Measurements from ENCODE around the gene HOXA7.
A peak's percentile ranks its signal among the peaks of the same experiment; 100 is the strongest.

Gene HOXA7

GRCh38 chr7:27161721-27162560 lies 5.5 kb upstream of the HOXA7 start:
- Histone ChIP-seq H3K9ac (ENCODE audit: insufficient read length, low read depth) (no peak overlapping the region), H3K36me3 (ENCODE audit: insufficient read depth, insufficient read length, low read length) (no peaks in the 10 kb centered on the region), H3K9me3 (ENCODE audit: insufficient read depth, low read length) (peaks cover 9% of the 10 kb centered on the region), H3K4me1 (ENCODE audit: insufficient read depth, insufficient read length) (peaks cover 16% of the 10 kb centered on the region), H3K4me3 (ENCODE audit: insufficient read length, low read depth) (no peak overlapping the region), H3K27me3 (ENCODE audit: insufficient read depth, insufficient read length) (peaks cover 100% of the 10 kb centered on the region)
- TF ChIP-seq YY1 (IDR thresholded peaks at IDR 0.05; ENCODE audit: insufficient read depth, insufficient read length) (no peak), SUZ12 (IDR thresholded peaks at IDR 0.05; ENCODE audit: extremely low read depth, insufficient read depth, insufficient read length) (no peak), ZNF274 (IDR thresholded peaks at IDR 0.05; ENCODE audit: low read depth, low read length) (no peak)
- DNase-seq (ENCODE audit: low read depth, low spot score), result no peak

DNA sequence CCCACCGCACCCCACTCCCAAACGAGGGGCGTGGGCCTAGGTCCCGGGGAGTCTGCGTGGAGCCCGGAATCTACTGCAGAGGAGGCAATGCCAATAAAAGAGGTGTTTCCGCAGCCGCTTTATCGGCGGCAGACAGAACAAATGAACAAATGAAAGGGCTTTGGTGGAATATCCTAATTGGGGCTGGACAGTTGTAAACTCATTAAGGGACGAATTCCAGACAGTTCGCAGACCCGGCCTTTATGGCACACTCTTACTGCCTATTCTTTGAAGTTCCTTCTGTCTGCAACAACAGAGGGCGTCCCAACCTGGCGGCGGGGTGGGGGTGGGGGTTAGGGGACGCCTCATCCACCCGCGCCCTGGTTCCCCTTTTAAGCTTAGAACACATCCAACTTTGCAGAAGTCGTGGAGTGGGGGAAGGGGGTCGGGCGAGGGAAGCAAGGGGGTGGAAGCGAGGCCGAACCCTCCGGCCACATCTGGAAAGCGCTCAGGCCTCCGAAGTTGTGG lies 4.8 kb upstream of the HOXA7 start:
- peak overlapping the region; percentile 58 for H3K4me3 ChIP-seq (ENCODE audit: insufficient read length, low read depth)
- no peaks in the 10 kb centered on the region for H3K36me3 ChIP-seq (ENCODE audit: insufficient read depth, insufficient read length, low read length)
- peaks cover 100% of the 10 kb centered on the region for H3K27me3 ChIP-seq (ENCODE audit: insufficient read depth, insufficient read length)
- DNase-seq (ENCODE audit: low read depth, low spot score), result no peak
- no peak overlapping the region for H3K9ac ChIP-seq (ENCODE audit: insufficient read length, low read depth)
- H3K9me3 ChIP-seq (ENCODE audit: insufficient read depth, low read length), result peaks cover 10% of the 10 kb centered on the region
- peaks cover 12% of the 10 kb centered on the region for H3K4me1 ChIP-seq (ENCODE audit: insufficient read depth, insufficient read length)
- TF ChIP-seq YY1 (IDR thresholded peaks at IDR 0.05; ENCODE audit: insufficient read depth, insufficient read length) (no peak), SUZ12 (IDR thresholded peaks at IDR 0.05; ENCODE audit: extremely low read depth, insufficient read depth, insufficient read length) (no peak), ZNF274 (IDR thresholded peaks at IDR 0.05; ENCODE audit: low read depth, low read length) (no peak)

GRCh38 chr7:27160546-27161213 lies 4.2 kb upstream of the HOXA7 start:
- TF ChIP-seq YY1 (IDR thresholded peaks at IDR 0.05; ENCODE audit: insufficient read depth, insufficient read length) (peak; percentile 75), ZNF274 (IDR thresholded peaks at IDR 0.05; ENCODE audit: low read depth, low read length) (no peak), SUZ12 (IDR thresholded peaks at IDR 0.05; ENCODE audit: extremely low read depth, insufficient read depth, insufficient read length) (peak; percentile 6)
- Histone ChIP-seq H3K36me3 (ENCODE audit: insufficient read depth, insufficient read length, low read length) (no peaks in the 10 kb centered on the region), H3K27me3 (ENCODE audit: insufficient read depth, insufficient read length) (peaks cover 100% of the 10 kb centered on the region), H3K9me3 (ENCODE audit: insufficient read depth, low read length) (peaks cover 10% of the 10 kb centered on the region), H3K4me1 (ENCODE audit: insufficient read depth, insufficient read length) (peaks cover 10% of the 10 kb centered on the region), H3K4me3 (ENCODE audit: insufficient read length, low read depth) (peak overlapping the region; percentile 58), H3K9ac (ENCODE audit: insufficient read length, low read depth) (peak overlapping the region; percentile 75)
- peak; percentile 93 for DNase-seq (ENCODE audit: low read depth, low spot score)

DNA sequence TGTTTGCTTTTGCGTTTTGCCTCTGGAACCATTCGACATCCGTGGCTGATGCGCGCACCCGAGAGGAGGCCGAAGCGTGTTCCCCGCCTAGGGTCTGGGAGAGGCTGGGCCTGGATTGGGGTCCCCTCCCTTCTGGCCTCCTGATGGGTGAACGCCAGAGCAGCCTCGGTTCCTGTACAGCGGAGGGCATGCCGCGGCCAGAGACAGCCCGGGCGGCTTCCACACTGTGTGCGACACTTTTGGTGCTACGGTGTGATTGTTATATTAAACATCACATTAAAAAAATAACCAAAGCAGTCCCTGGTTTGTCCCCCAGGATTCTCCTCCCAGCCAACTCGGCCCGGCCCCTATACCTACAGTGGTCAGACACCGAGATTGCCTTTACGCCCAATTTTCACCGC lies 3.7 kb upstream of the HOXA7 start:
- DNase-seq (ENCODE audit: low read depth, low spot score), result no peak
- H3K9me3 ChIP-seq (ENCODE audit: insufficient read depth, low read length), result peaks cover 10% of the 10 kb centered on the region
- peak overlapping the region; percentile 75 for H3K9ac ChIP-seq (ENCODE audit: insufficient read length, low read depth)
- H3K4me1 ChIP-seq (ENCODE audit: insufficient read depth, insufficient read length), result peaks cover 9% of the 10 kb centered on the region
- peaks cover 100% of the 10 kb centered on the region for H3K27me3 ChIP-seq (ENCODE audit: insufficient read depth, insufficient read length)
- H3K36me3 ChIP-seq (ENCODE audit: insufficient read depth, insufficient read length, low read length), result no peaks in the 10 kb centered on the region
- TF ChIP-seq SUZ12 (IDR thresholded peaks at IDR 0.05; ENCODE audit: extremely low read depth, insufficient read depth, insufficient read length) (no peak), ZNF274 (IDR thresholded peaks at IDR 0.05; ENCODE audit: low read depth, low read length) (no peak), YY1 (IDR thresholded peaks at IDR 0.05; ENCODE audit: insufficient read depth, insufficient read length) (no peak)
- H3K4me3 ChIP-seq (ENCODE audit: insufficient read length, low read depth), result peak overlapping the region; percentile 58

GRCh38 chr7:27159266-27160144 lies 3.0 kb upstream of the HOXA7 start:
- Histone ChIP-seq H3K27me3 (ENCODE audit: insufficient read depth, insufficient read length) (peaks cover 100% of the 10 kb centered on the region), H3K36me3 (ENCODE audit: insufficient read depth, insufficient read length, low read length) (no peaks in the 10 kb centered on the region), H3K9me3 (ENCODE audit: insufficient read depth, low read length) (peaks cover 10% of the 10 kb centered on the region), H3K9ac (ENCODE audit: insufficient read length, low read depth) (no peak overlapping the region), H3K4me1 (ENCODE audit: insufficient read depth, insufficient read length) (peaks cover 3% of the 10 kb centered on the region), H3K4me3 (ENCODE audit: insufficient read length, low read depth) (no peak overlapping the region)
- TF ChIP-seq SUZ12 (IDR thresholded peaks at IDR 0.05; ENCODE audit: extremely low read depth, insufficient read depth, insufficient read length), result no peak
- TF ChIP-seq YY1 (IDR thresholded peaks at IDR 0.05; ENCODE audit: insufficient read depth, insufficient read length), result no peak
- no peak for TF ChIP-seq ZNF274 (IDR thresholded peaks at IDR 0.05; ENCODE audit: low read depth, low read length)
- no peak for DNase-seq (ENCODE audit: low read depth, low spot score)

DNA sequence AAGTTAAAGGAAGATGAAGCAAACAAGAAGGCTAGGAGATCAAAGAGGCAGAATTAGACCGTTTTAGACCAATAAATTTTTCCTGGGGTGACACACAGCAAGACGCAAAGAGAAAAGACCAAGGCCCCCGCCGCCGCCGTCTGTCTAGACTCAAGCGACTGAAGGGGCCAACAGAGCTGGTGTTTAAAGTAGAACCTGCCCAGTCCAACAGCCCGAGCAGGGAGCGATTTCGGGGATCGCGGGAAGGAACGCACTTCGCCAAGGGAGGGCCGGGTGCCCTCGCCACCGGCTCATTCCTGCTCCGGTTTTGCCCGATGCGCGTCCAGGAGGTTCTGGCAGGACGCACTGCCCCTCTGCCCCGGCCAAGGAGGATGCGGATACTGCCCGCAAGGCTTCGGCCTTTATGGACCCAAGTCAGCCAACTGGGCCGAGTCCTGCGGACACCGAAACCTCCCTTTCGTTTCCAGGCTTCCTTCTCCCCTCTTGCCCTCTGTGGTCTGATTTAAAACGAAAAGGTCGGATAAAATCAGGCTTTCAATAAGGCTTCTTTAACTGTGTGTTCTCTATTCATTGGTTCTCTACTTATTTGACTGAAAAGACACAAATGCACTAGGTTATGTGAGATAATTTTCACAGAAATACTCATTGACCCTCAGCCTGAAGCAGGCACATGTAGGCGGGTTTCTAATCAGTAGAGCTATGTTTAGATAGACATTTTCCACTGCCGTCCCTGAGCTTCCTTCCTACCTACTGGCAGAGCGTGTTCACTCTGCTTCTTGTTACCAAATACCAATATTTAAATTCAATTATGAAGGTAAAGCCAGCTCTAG lies 2.2 kb upstream of the HOXA7 start:
- Histone ChIP-seq H3K4me1 (ENCODE audit: insufficient read depth, insufficient read length) (peaks cover 3% of the 10 kb centered on the region), H3K9me3 (ENCODE audit: insufficient read depth, low read length) (peaks cover 10% of the 10 kb centered on the region), H3K27me3 (ENCODE audit: insufficient read depth, insufficient read length) (peaks cover 100% of the 10 kb centered on the region), H3K4me3 (ENCODE audit: insufficient read length, low read depth) (no peak overlapping the region), H3K36me3 (ENCODE audit: insufficient read depth, insufficient read length, low read length) (no peaks in the 10 kb centered on the region), H3K9ac (ENCODE audit: insufficient read length, low read depth) (no peak overlapping the region)
- DNase-seq (ENCODE audit: low read depth, low spot score), result no peak
- TF ChIP-seq YY1 (IDR thresholded peaks at IDR 0.05; ENCODE audit: insufficient read depth, insufficient read length) (no peak), SUZ12 (IDR thresholded peaks at IDR 0.05; ENCODE audit: extremely low read depth, insufficient read depth, insufficient read length) (no peak), ZNF274 (IDR thresholded peaks at IDR 0.05; ENCODE audit: low read depth, low read length) (no peak)

Data from NT2/D1 (cell line).